Measurements from ENCODE around the gene PGS1. TPM values are rescaled to one million over a fixed set of nuclear protein-coding genes. Genes with fewer than 3 reads are reported as not detected.

The PGS1 gene
- total and polyA plus RNA-seq, 2 experiments from 2014 or later: 30.4 to 42.5 TPM

DNA sequence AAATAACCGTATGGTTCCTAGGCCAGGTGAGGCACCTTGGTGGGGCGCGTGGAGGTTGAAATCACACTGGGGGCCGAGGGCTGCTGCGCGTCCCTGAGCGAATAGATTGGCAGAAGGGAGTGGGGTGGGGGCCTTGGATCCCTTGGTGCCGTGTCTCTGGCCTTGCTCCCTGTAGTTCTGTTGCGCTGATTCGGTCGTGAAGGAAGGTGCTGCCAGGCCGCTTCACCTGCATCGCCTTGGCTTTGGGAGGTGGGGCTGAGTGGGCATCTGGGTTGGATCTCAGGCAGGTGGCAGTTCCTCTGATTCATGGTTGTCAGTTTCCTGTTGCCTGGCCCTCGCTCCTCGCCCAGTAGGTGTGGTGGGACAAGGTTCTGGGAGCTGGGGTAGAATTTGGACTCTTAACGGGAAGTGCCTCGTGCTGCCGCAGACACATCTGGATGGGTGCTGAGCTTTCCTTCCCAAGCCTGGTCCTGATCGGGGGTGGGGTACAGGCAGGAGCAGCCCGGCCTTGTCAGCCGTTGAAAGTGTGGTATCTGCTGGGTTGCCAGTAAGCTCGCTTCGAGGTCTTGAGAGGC, 30.1 kb downstream of the PGS1 start:
- H3K36me3 ChIP-seq (replicated peaks; ENCODE audit: insufficient read depth, low read depth): no peaks in the 10 kb centered on the region
- peak overlapping the region; percentile 36 for H3K4me2 ChIP-seq
- DNase-seq (ENCODE audit: low spot score): no peak
- no peak overlapping the region for H2AFZ ChIP-seq
- H3K4me1 ChIP-seq (ENCODE audit: insufficient read depth): peaks cover 50% of the 10 kb centered on the region
- no peaks in the 10 kb centered on the region for H3K9me3 ChIP-seq (ENCODE audit: low read depth)
- peaks cover 15% of the 10 kb centered on the region for H4K20me1 ChIP-seq (ENCODE audit: insufficient read depth, poor library complexity, severe bottlenecking)
- H3K27me3 ChIP-seq: no peaks in the 10 kb centered on the region
- H3K27ac ChIP-seq: peak overlapping the region; percentile 79
- H3K9me2 ChIP-seq (replicated peaks; ENCODE audit: insufficient read depth): no peaks in the 10 kb centered on the region
- H3K79me2 ChIP-seq: peaks cover 80% of the 10 kb centered on the region
- TF ChIP-seq EZH2 (IDR thresholded peaks at IDR 0.05; ENCODE audit: borderline replicate concordance): no peak
- TF ChIP-seq, protein P1, sequence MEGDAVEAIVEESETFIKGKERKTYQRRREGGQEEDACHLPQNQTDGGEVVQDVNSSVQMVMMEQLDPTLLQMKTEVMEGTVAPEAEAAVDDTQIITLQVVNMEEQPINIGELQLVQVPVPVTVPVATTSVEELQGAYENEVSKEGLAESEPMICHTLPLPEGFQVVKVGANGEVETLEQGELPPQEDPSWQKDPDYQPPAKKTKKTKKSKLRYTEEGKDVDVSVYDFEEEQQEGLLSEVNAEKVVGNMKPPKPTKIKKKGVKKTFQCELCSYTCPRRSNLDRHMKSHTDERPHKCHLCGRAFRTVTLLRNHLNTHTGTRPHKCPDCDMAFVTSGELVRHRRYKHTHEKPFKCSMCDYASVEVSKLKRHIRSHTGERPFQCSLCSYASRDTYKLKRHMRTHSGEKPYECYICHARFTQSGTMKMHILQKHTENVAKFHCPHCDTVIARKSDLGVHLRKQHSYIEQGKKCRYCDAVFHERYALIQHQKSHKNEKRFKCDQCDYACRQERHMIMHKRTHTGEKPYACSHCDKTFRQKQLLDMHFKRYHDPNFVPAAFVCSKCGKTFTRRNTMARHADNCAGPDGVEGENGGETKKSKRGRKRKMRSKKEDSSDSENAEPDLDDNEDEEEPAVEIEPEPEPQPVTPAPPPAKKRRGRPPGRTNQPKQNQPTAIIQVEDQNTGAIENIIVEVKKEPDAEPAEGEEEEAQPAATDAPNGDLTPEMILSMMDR (IDR thresholded peaks at IDR 0.05; ENCODE audit: poor library complexity): no peak
- TF ChIP-seq EZH2phosphoT487 (IDR thresholded peaks at IDR 0.05; ENCODE audit: low read depth, severe bottlenecking, unreplicated experiment): no peak
- WGBS (ENCODE audit: low lambda C conversion rate, missing lambda C conversion rate): 91% methylated on average over 23 of the region's 23 CpGs
- H3K4me3 ChIP-seq: no peak overlapping the region

DNA sequence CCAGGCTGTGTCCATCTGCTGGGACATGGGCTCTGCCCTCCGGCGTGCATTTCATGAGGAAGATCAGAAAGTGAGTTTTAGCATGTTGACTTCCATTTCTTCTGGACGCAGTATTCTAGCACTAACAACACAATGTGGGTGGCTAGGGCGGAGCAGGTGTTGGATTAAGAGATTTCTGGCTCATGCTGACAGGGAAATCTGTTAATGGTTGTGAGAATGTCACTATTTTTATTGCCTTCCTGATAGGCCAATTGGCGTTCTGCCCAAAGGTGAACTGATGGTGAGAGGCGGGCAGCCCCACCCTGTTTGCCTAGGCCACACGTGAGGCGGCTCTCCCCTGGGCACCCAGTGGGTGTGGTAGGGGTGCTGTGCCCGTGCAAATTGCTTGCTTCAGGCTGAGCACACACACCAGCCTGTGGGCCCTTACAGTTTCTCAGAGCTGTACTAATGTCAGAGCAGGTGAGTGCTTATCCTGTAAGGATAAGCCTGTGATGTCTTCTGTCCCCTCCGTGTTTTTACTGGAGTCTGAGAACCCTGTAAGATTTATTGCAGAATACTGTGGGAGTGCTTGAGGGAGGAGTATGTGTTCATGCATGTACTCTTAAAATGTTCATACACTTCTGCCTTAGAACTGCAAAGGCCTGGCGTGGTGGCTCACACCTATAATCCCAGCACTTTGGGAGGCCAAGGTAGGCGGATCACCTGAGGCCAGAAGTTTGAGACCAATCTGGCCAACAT, 30.9 kb downstream of the PGS1 start:
- WGBS (ENCODE audit: low lambda C conversion rate, missing lambda C conversion rate): 59% methylated on average over 12 of the region's 12 CpGs
- DNase-seq (ENCODE audit: low spot score): peak; percentile 79
- H4K20me1 ChIP-seq (ENCODE audit: insufficient read depth, poor library complexity, severe bottlenecking): peaks cover 15% of the 10 kb centered on the region
- no peaks in the 10 kb centered on the region for H3K9me3 ChIP-seq (ENCODE audit: low read depth)
- TF ChIP-seq EZH2phosphoT487 (IDR thresholded peaks at IDR 0.05; ENCODE audit: low read depth, severe bottlenecking, unreplicated experiment) (no peak), EZH2 (IDR thresholded peaks at IDR 0.05; ENCODE audit: borderline replicate concordance) (no peak)
- TF ChIP-seq, protein P1 (IDR thresholded peaks at IDR 0.05; ENCODE audit: poor library complexity): no peak
- peaks cover 82% of the 10 kb centered on the region for H3K79me2 ChIP-seq
- H3K36me3 ChIP-seq (replicated peaks; ENCODE audit: insufficient read depth, low read depth): no peaks in the 10 kb centered on the region
- no peaks in the 10 kb centered on the region for H3K27me3 ChIP-seq
- H3K27ac ChIP-seq: peak overlapping the region; percentile 79
- H3K9me2 ChIP-seq (replicated peaks; ENCODE audit: insufficient read depth): no peaks in the 10 kb centered on the region
- H3K4me2 ChIP-seq: peak overlapping the region; percentile 36
- peaks cover 50% of the 10 kb centered on the region for H3K4me1 ChIP-seq (ENCODE audit: insufficient read depth)
- H2AFZ ChIP-seq: no peak overlapping the region
- H3K4me3 ChIP-seq: no peak overlapping the region

- peak overlapping the region; percentile 15 for H3K4me2 ChIP-seq
- H3K9me3 ChIP-seq (ENCODE audit: low read depth): no peaks in the 10 kb centered on the region
- peaks cover 56% of the 10 kb centered on the region for H3K4me1 ChIP-seq (ENCODE audit: insufficient read depth)
- H3K79me2 ChIP-seq: peaks cover 74% of the 10 kb centered on the region
- no peaks in the 10 kb centered on the region for H3K27me3 ChIP-seq
- DNase-seq (ENCODE audit: low spot score): peak; percentile 70
- no peaks in the 10 kb centered on the region for H3K36me3 ChIP-seq (replicated peaks; ENCODE audit: insufficient read depth, low read depth)
- TF ChIP-seq, protein P1 (IDR thresholded peaks at IDR 0.05; ENCODE audit: poor library complexity): no peak
- no peak for TF ChIP-seq EZH2 (IDR thresholded peaks at IDR 0.05; ENCODE audit: borderline replicate concordance)
- no peak for TF ChIP-seq EZH2phosphoT487 (IDR thresholded peaks at IDR 0.05; ENCODE audit: low read depth, severe bottlenecking, unreplicated experiment)
- peaks cover 15% of the 10 kb centered on the region for H4K20me1 ChIP-seq (ENCODE audit: insufficient read depth, poor library complexity, severe bottlenecking)
- no peak overlapping the region for H2AFZ ChIP-seq
- no peaks in the 10 kb centered on the region for H3K9me2 ChIP-seq (replicated peaks; ENCODE audit: insufficient read depth)
- H3K4me3 ChIP-seq: no peak overlapping the region
- peak overlapping the region; percentile 77 for H3K27ac ChIP-seq
- 34% methylated on average over 16 of the region's 17 CpGs for WGBS (ENCODE audit: low lambda C conversion rate, missing lambda C conversion rate)
Observed at GRCh38 chr17:78411241-78411857, 32.9 kb downstream of the PGS1 start.
